Hepatic stellate cell (primary cell): Measurements from ENCODE around the gene STAB2.

Experiments used
- DNase-seq: peaks from one replicate; pipeline ENCODE4 v3.0.0; 2011; ENCODE audit warnings: low spot score

STAB2 gene

GRCh38 chr12:103748002-103748401, 160.9 kb downstream of the STAB2 start:
- DNase-seq = no peak

- DNase-seq = no peak
These were observed 161.8 kb downstream of the STAB2 start for GRCh38 chr12:103748875-103749274.

- no peak for DNase-seq
These were observed 164.1 kb downstream of the STAB2 start for GRCh38 chr12:103751171-103751570.

GRCh38 chr12:103751600-103751999, 164.5 kb downstream of the STAB2 start:
- DNase-seq = no peak

GRCh38 chr12:103755425-103755824, 168.4 kb downstream of the STAB2 start:
- DNase-seq = no peak

- DNase-seq = no peak
These were observed 169.4 kb downstream of the STAB2 start for GRCh38 chr12:103756443-103756842.

- DNase-seq = no peak
These were observed 170.2 kb downstream of the STAB2 start for GRCh38 chr12:103757248-103757647.

GRCh38 chr12:103758310-103759089, 171.4 kb downstream of the STAB2 start:
- DNase-seq = no peak

- no peak for DNase-seq
These were observed 175.4 kb downstream of the STAB2 start for GRCh38 chr12:103762473-103762872.

GRCh38 chr12:103765322-103765721, 178.2 kb downstream of the STAB2 start:
- DNase-seq = no peak

GRCh38 chr12:103766028-103766427, 179.0 kb downstream of the STAB2 start:
- DNase-seq = no peak

- DNase-seq = no peak
These were observed 181.5 kb downstream of the STAB2 start for GRCh38 chr12:103768467-103769123.

GRCh38 chr12:103769240-103769945, 182.3 kb downstream of the STAB2 start:
- DNase-seq = no peak

GRCh38 chr12:103771466-103771865, 184.4 kb downstream of the STAB2 start:
- DNase-seq = peak; percentile 57

- DNase-seq = no peak
These were observed 185.5 kb downstream of the STAB2 start for GRCh38 chr12:103772367-103773108.

GRCh38 chr12:103773109-103773910, 186.2 kb downstream of the STAB2 start:
- no peak for DNase-seq

- DNase-seq = no peak
These were observed 188.0 kb downstream of the STAB2 start for GRCh38 chr12:103774977-103775560.

GRCh38 chr12:103778781-103779180, 191.7 kb downstream of the STAB2 start:
- DNase-seq = no peak

GRCh38 chr12:103779410-103780092, 192.5 kb downstream of the STAB2 start:
- DNase-seq = peak; percentile 39

- no peak for DNase-seq
These were observed 193.0 kb downstream of the STAB2 start for GRCh38 chr12:103780093-103780440.

GRCh38 chr12:103780992-103781391, 193.9 kb downstream of the STAB2 start:
- DNase-seq = no peak
